CD4-positive, CD25-positive, alpha-beta regulatory T cell (primary cell): Measurements from ENCODE around the gene ERO1A. TPM values are rescaled to one million over a fixed set of nuclear protein-coding genes. Genes with fewer than 3 reads are reported as not detected.
A peak's percentile ranks its signal among the peaks of the same experiment; 100 is the strongest.

Experiments
- ATAC-seq, 2 donors: fragments of 150-1000 bp; cut with Tn5 transposase; one replicate each; pipeline ENCODE4 v1.10.0; 2021; ENCODE audit warnings: low read depth in 2 of 2, moderate number of reproducible peaks in 2 of 2, moderate library complexity in 1 of 2
- DNase-seq, 3 donors: peaks; one replicate each; pipeline versions ENCODE4 v3.0.0 to v3.0.0-alpha.2; 2012 to 2022; ENCODE audit warnings: mixed read lengths in 1 of 3
- H3K27ac ChIP-seq: one replicate; pipeline ENCODE4 v1.7.0; 2013; ENCODE audit warnings: mild to moderate bottlenecking, low read length; ENCODE audit not compliant: insufficient read depth, poor library complexity, severe bottlenecking
- H3K27me3 ChIP-seq: one replicate; pipeline ENCODE4 v1.7.0; 2013; ENCODE audit warnings: low read length; ENCODE audit not compliant: control insufficient read depth, insufficient read depth
- H3K36me3 ChIP-seq: one replicate; pipeline ENCODE4 v1.7.0; 2013; ENCODE audit warnings: mild to moderate bottlenecking, low read length, moderate library complexity; ENCODE audit not compliant: control insufficient read depth, insufficient read depth
- H3K4me1 ChIP-seq: 2 replicates; pipeline ENCODE4 v1.7.0; 2013; ENCODE audit warnings: mild to moderate bottlenecking, low read length; ENCODE audit not compliant: insufficient read depth, control insufficient read depth, poor library complexity, severe bottlenecking
- H3K4me3 ChIP-seq: one replicate; pipeline ENCODE4 v1.7.0; 2013; ENCODE audit warnings: low read depth, mild to moderate bottlenecking, low read length, moderate library complexity
- H3K9me3 ChIP-seq, 2 experiments: 1 replicate in 1 of 2; 2 replicates in 1 of 2; pipeline ENCODE4 v1.7.0; 2013; ENCODE audit warnings: low read length in 2 of 2, mild to moderate bottlenecking in 1 of 2, moderate library complexity in 1 of 2; ENCODE audit not compliant: control insufficient read depth in 2 of 2
- H3K27ac Mint-ChIP-seq, 3 donors: one replicate each; pipeline ENCODE4 v1.8.0; 2020 to 2022; ENCODE audit warnings: mild to moderate bottlenecking in 3 of 3, mixed read lengths in 3 of 3, moderate library complexity in 2 of 3
- H3K27me3 Mint-ChIP-seq: one replicate; pipeline ENCODE4 v1.8.0; 2022; ENCODE audit warnings: mild to moderate bottlenecking, mixed read lengths
- H3K36me3 Mint-ChIP-seq: one replicate; pipeline ENCODE4 v1.8.0; 2020; ENCODE audit warnings: mixed read lengths
- H3K4me1 Mint-ChIP-seq, 4 donors: one replicate each; pipeline ENCODE4 v1.8.0; 2020 to 2022; ENCODE audit warnings: mixed read lengths in 4 of 4, mild to moderate bottlenecking in 1 of 4
- H3K4me3 Mint-ChIP-seq, 4 donors: one replicate each; pipeline ENCODE4 v1.8.0; 2020 to 2022; ENCODE audit warnings: mild to moderate bottlenecking in 4 of 4, mixed read lengths in 4 of 4, moderate library complexity in 3 of 4
- H3K9me3 Mint-ChIP-seq, 7 donors: one replicate each; pipeline ENCODE4 v1.8.0; 2020 to 2022; ENCODE audit warnings: mixed read lengths in 7 of 7, mild to moderate bottlenecking in 3 of 7, moderate library complexity in 2 of 7
- polyA plus RNA-seq, 4 donors: library from polyadenylated mRNA; unstranded; fragments of 300-500 nt; fragmentation: Illumina TruSeq; gene quantifications; one replicate each; pipeline ENCODE4 v1.2.3, GENCODE V29; 2021
- total RNA-seq: library from RNA; stranded (reverse); gene quantifications from one replicate; pipeline ENCODE4 v1.2.3, GENCODE V29; 2022

The ERO1A gene
- total and polyA plus RNA-seq, 5 donors from 2014 or later: 48.3 to 72.9 (median 64.4) TPM

DNA sequence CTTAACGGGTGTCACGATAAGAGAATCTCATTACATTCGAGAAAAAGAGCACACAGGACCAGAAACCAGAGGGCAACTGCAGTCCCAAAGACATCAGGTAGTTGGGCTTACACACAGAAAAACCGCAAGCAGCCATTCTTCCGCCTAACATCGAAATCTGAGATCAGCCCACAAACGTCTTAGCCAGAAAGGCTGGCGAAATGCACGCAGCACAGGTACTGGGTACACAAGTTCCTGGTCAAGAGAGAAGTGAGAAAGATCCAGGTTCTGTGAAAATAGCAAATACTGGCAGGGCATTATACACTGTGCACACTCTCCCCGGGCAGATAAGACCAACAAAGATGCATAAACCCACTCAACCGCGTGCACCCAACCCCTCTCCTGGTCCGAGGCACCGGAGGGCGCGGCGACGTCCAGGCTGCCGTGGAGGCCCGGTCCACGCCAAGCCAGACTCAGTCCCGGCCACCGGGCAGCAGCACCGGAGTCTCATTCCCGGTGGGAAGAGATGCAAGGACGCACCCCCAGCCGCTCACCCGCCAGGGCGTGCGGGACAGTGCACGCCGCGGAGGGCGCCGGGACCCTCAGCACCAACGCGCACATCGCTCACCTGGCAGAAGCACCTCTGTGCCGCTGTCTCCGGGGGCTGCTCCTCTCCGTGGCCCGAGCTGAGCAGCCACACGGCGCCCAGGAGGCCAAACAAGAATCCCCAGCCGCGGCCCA lies 437 bp downstream of the ERO1A start:
- Histone ChIP-seq H3K9me3 (no peaks in the 10 kb centered on the region), H3K27me3 (no peaks in the 10 kb centered on the region), H3K4me3 (peak overlapping the region; percentile 96), H3K36me3 (no peaks in the 10 kb centered on the region), H3K27ac (peak overlapping the region; percentile 84), H3K4me1 (peaks cover 45% of the 10 kb centered on the region)
- DNase-seq (peak; percentile 50 to 89 (median 73)), ATAC-seq (peak; percentile 70 to 72)
- peak overlapping the region; percentile 94 to 100 (median 100) for H3K4me3 Mint-ChIP-seq
- H3K36me3 Mint-ChIP-seq: no peaks in the 10 kb centered on the region
- H3K4me1 Mint-ChIP-seq: peaks cover 18 to 47% (median 38%) of the 10 kb centered on the region in 4 donors
- H3K9me3 Mint-ChIP-seq: peaks cover 0 to 2% (median 0%) of the 10 kb centered on the region in 7 donors
- peak overlapping the region; percentile 95 to 98 (median 98) for H3K27ac Mint-ChIP-seq
- H3K27me3 Mint-ChIP-seq: peaks cover 5% of the 10 kb centered on the region

DNA sequence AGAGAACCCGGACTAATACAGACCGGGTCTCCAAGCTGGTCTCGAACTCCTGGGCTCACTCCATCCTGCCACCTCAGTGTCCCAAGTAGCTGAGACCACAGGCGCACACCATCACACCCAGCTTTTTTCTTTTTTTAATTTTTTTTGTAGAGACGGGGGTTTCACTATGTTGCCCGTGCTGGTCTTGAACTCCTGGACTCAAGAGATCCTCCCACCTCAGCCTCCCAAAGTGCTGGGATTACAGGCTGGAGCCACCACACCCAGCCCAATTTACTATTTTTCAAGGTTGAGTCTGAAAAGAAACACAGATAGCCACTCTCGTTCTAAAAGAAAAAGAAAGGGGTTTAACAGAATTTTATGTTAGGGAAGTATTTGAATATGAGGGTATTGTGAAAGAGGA lies 1.8 kb downstream of the ERO1A start:
- H3K4me1 Mint-ChIP-seq: peaks cover 22 to 60% (median 47%) of the 10 kb centered on the region in 4 donors
- no peak for DNase-seq
- H3K4me3 ChIP-seq: peak overlapping the region; percentile 96
- H3K27me3 Mint-ChIP-seq: peaks cover 5% of the 10 kb centered on the region
- no peaks in the 10 kb centered on the region for H3K9me3 ChIP-seq
- H3K9me3 Mint-ChIP-seq: peaks cover 0 to 2% (median 0%) of the 10 kb centered on the region in 7 donors
- peak overlapping the region; percentile 5 to 82 (median 36) for H3K27ac Mint-ChIP-seq
- H3K27me3 ChIP-seq: no peaks in the 10 kb centered on the region
- H3K27ac ChIP-seq: no peak overlapping the region
- no peaks in the 10 kb centered on the region for H3K36me3 Mint-ChIP-seq
- no peak for ATAC-seq
- H3K4me1 ChIP-seq: peaks cover 45% of the 10 kb centered on the region
- no peaks in the 10 kb centered on the region for H3K36me3 ChIP-seq
- peak overlapping the region; percentile 62 to 82 (median 72) for H3K4me3 Mint-ChIP-seq

DNA sequence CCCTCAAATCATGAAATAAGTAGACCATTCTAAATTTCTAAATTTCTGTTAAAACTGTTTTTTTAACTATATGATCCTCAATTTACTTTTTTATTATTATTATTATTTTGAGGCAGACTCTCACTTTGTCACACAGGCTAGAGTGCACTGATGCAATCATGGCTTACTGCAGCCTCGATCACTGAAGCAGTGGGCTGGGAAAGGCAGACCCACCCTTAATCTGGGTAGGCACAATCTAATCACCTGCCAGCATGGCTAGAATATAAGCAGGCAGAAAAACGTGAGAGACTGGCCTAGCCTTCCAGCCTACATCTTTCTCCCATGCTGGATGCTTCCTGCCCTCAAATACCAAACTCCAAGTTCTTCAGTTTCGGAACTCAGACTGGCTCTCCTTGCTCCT lies 2.3 kb downstream of the ERO1A start:
- Histone ChIP-seq H3K36me3 (no peaks in the 10 kb centered on the region), H3K4me3 (peak overlapping the region; percentile 80), H3K27me3 (no peaks in the 10 kb centered on the region), H3K9me3 (no peaks in the 10 kb centered on the region), H3K27ac (no peak overlapping the region), H3K4me1 (peaks cover 45% of the 10 kb centered on the region)
- H3K4me3 Mint-ChIP-seq: peak overlapping the region; percentile 67 to 90 (median 82)
- peaks cover 27 to 65% (median 52%) of the 10 kb centered on the region in 4 donors for H3K4me1 Mint-ChIP-seq
- ATAC-seq (no peak), DNase-seq (no peak)
- H3K9me3 Mint-ChIP-seq: peaks cover 0 to 2% (median 0%) of the 10 kb centered on the region in 7 donors
- no peaks in the 10 kb centered on the region for H3K36me3 Mint-ChIP-seq
- H3K27ac Mint-ChIP-seq: peak overlapping the region in 2 of 3 donors; percentile 5 to 72
- H3K27me3 Mint-ChIP-seq: peaks cover 5% of the 10 kb centered on the region

DNA sequence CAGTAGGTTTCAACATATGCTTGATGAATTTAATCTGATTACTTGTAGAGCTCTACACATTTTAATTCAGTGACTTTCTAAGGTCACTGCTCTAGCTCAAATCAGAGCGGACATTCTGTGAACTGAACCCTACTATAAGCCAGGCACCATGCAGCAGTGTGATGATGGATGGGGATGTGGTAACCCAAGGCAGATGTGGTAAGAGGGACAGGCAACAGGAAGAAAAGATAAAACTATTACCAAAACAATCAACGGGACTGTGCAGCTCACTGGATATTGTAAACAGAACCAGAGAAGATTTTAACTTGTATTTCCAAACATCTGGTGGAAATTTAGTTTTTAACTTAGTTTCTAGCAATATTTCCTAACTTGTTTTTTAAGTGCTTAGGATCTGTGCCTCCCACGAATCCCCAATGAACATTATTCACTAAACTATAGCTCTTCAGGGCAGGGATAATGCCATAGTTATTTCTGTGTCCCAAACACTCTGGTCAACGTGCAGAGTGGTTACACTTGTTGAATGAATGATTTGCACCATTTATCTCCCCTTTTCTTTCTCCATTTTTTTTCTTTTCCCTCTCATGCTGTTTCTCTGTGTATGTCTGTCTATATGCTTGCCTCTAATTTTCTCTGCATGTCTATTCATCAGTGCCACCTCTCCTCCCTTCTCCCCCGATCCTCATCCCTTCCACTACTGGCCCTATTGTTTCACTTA lies 3.0 kb downstream of the ERO1A start:
- peaks cover 47% of the 10 kb centered on the region for H3K4me1 ChIP-seq
- ATAC-seq (peak in 1 of 2 donors; percentile 27), DNase-seq (peak in 2 of 3 donors; percentile 25 to 62)
- no peaks in the 10 kb centered on the region for H3K36me3 ChIP-seq
- H3K4me3 ChIP-seq: peak overlapping the region; percentile 80
- peaks cover 31 to 71% (median 56%) of the 10 kb centered on the region in 4 donors for H3K4me1 Mint-ChIP-seq
- no peaks in the 10 kb centered on the region for H3K9me3 ChIP-seq
- no peaks in the 10 kb centered on the region for H3K36me3 Mint-ChIP-seq
- H3K4me3 Mint-ChIP-seq: peak overlapping the region; percentile 59 to 90 (median 82)
- peaks cover 0 to 2% (median 0%) of the 10 kb centered on the region in 7 donors for H3K9me3 Mint-ChIP-seq
- peak overlapping the region; percentile 5 to 72 (median 59) for H3K27ac Mint-ChIP-seq
- no peaks in the 10 kb centered on the region for H3K27me3 ChIP-seq
- H3K27ac ChIP-seq: no peak overlapping the region
- H3K27me3 Mint-ChIP-seq: peaks cover 5% of the 10 kb centered on the region

DNA sequence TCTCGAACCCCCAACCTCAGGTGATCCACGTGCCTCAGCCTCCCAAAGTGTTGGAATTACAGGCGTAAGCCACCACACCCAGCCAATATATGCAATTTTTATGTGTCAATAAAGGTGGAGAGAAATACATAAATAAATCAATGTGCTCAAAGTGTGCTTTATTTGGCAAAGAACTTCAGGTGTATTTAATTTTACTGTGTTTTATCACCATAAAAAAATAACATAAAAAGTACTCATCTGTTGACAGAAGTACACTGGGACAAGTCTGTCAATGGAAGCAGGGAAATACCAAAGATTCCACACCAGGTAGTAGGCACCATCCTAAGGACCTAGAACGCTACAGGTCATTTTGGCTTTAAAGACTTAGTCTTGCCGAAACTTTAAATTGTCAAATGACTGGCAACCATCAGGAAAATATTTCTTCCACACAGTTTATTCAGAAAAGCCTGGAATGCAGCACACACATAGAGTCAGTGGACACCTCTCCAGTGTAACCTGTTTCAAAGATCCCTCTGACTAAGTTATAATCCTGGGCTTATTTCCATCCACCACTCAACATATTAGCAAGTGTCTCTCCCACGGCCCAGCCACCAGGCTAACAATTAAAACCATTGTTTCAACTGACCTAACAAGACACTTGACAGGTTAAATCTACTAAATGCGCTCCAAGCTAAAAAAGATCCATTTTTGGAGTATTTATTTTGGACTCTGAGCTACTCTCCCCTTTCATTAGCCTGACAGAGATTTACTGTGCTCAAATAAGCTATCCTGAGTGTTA lies 4.2 kb downstream of the ERO1A start:
- no peaks in the 10 kb centered on the region for H3K36me3 Mint-ChIP-seq
- H3K27ac Mint-ChIP-seq: peak overlapping the region in 2 of 3 donors; percentile 5 to 9
- peaks cover 35 to 83% (median 69%) of the 10 kb centered on the region in 4 donors for H3K4me1 Mint-ChIP-seq
- Histone ChIP-seq H3K4me1 (peaks cover 58% of the 10 kb centered on the region), H3K27me3 (no peaks in the 10 kb centered on the region), H3K27ac (no peak overlapping the region), H3K4me3 (peak overlapping the region; percentile 80), H3K36me3 (no peaks in the 10 kb centered on the region), H3K9me3 (no peaks in the 10 kb centered on the region)
- no peak for ATAC-seq
- H3K9me3 Mint-ChIP-seq: peaks cover 0 to 2% (median 0%) of the 10 kb centered on the region in 7 donors
- H3K27me3 Mint-ChIP-seq: peaks cover 5% of the 10 kb centered on the region
- no peak for DNase-seq
- H3K4me3 Mint-ChIP-seq: peak overlapping the region; percentile 29 to 90 (median 66)

DNA sequence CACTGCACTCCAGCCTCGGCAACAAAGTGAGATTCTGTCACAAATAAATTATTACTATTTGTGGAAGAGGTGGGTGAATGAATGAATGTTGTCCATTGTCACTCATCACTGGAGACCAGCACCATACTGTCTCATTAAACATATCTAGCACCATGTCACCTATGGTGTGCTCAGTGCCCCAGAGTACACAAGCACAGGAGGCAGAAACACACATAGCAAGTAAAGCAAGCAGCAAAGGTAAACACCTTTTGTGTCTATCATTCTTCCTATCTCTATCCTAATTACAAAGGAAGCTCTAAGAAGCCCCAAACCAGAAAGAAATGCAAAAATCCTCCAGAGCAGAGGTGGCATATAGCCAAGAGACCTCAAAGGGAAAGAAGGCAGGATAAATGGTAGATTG lies 9.2 kb downstream of the ERO1A start:
- peaks cover 31% of the 10 kb centered on the region for H3K4me1 ChIP-seq
- no peaks in the 10 kb centered on the region for H3K9me3 ChIP-seq
- no peaks in the 10 kb centered on the region for H3K36me3 Mint-ChIP-seq
- peak overlapping the region in 2 of 3 donors; percentile 15 to 53 for H3K27ac Mint-ChIP-seq
- ATAC-seq: no peak
- H3K27me3 ChIP-seq: no peaks in the 10 kb centered on the region
- no peak overlapping the region for H3K4me3 ChIP-seq
- peaks cover 9% of the 10 kb centered on the region for H3K36me3 ChIP-seq
- peak overlapping the region; percentile 8 to 48 (median 18) for H3K4me3 Mint-ChIP-seq
- no peaks in the 10 kb centered on the region for H3K27me3 Mint-ChIP-seq
- no peak for DNase-seq
- no peak overlapping the region for H3K27ac ChIP-seq
- H3K4me1 Mint-ChIP-seq: peaks cover 44 to 81% (median 60%) of the 10 kb centered on the region in 4 donors
- no peaks in the 10 kb centered on the region for H3K9me3 Mint-ChIP-seq

DNA sequence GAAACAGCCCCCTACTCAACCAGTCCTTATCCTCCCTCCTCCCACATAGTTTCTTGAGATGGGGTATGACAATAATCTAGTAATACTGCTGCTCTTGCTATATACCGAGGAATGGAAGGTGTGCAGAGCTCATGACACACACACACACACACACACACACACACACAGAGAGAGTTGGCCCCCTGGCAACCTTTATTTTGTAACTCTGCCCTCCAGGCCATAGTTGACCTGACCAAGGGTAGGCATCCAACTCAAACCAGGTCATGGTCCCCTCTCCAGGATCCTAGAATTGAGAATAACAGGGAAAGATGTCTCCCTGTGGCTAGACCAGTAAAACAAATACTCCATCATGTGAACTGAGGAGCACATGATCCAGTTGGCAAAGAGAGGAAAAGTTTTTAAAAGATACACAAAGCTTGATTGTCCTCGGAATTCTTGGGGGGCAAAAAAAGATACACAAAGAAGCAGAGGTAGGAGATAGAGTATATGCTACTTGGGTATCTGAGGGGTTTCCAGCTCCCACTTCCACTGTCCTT lies 11.3 kb downstream of the ERO1A start:
- Histone ChIP-seq H3K4me3 (no peak overlapping the region), H3K9me3 (no peaks in the 10 kb centered on the region), H3K36me3 (peaks cover 21% of the 10 kb centered on the region), H3K4me1 (peaks cover 23% of the 10 kb centered on the region), H3K27ac (peak overlapping the region; percentile 7), H3K27me3 (no peaks in the 10 kb centered on the region)
- Mint-ChIP-seq H3K4me1 (peaks cover 39 to 69% (median 49%) of the 10 kb centered on the region in 4 donors), H3K4me3 (peak overlapping the region in 2 of 4 donors; percentile 35 to 39), H3K27ac (peak overlapping the region; percentile 55 to 86 (median 63)), H3K9me3 (no peaks in the 10 kb centered on the region), H3K27me3 (no peaks in the 10 kb centered on the region), H3K36me3 (peaks cover 1% of the 10 kb centered on the region)
- ATAC-seq (no peak), DNase-seq (no peak)
